ENCODE data around the gene BCL7C. TPM values are rescaled to one million over a fixed set of nuclear protein-coding genes. Genes with fewer than 3 reads are reported as not detected.
"Not testable (repeated sequence)": the region's sequence is repeated elsewhere in the genome, so short reads cannot be mapped to it uniquely, and the experiment has no call there.

Gene BCL7C
- polyA plus RNA-seq (ENCODE audit: insufficient read length in 4 of 4), result 10 to 100 TPM; 39.5 to 50.6 (median 42.1) TPM

GRCh38 chr16:30893744-30894539, at the start of gene BCL7C:
TSS of gene BCL7C (minus strand) at chr16:30894077. CDS start at chr16:30893944, 133 bp downstream.
- DNase-seq (ENCODE audit: low read depth in 4 of 4, low spot score in 3 of 4), result peak; percentile 79 to 90 (median 88)

DNA sequence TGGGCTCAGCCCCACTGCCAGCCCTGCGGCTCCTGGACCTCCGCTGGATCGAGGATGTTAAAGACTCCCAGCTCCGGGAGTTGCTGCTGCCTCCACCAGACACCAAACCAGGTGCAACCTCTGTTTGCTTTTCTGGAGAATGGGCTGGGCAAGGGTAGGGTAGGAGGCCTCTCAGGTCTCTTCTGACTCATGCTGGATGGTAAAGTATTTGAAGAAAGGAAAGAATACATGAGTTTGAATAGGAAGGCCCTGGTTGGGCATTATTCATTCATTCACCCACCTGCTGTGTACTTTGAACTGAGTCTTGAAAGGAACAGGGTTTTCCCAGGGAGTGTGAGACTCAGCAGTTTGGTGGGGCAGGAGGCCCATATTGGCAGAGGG, 48.5 kb upstream of the BCL7C start:
- DNase-seq (ENCODE audit: low read depth in 4 of 4, low spot score in 3 of 4), result no peak

DNA sequence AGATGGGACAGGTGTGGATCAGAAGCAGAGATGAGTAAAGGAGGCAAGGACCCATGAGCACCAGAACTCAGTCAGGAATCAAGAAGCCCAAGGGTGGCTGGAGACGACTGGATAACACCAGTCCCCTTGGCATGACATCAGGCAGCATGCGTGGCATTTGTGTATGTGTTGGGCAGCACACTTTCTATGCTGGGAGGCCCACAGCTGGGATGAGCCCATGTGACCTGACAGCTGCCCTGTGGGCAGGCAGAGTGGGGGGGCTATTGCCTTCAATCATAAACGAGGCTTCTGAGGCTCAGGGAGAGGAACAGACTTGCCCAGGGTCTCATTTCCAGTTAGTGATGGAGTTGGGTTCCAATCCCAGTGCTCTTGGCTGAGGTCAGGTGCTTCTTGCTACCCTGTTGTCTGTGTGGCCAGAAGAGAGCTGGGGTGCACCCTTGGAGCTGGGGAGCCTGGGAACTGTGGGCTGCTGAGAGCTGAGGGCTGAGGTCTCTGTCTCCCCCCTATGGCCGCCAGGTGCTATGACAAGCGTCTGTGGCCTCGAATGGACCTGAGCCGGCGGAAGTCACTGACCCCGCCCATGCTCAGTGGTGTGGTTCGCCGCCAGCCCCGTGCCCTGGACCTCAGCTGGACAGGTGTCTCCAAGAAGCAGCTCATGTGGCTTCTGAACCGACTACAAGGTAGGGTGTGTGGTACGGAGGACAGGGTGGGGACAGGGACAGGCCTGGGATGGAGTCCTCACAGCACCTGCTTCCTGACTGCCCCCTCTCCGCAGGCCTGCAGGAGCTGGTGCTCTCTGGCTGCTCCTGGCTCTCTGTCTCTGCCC, 47.9 kb upstream of the BCL7C start:
- peak in 1 of 4 donors; percentile 56 for DNase-seq (ENCODE audit: low read depth in 4 of 4, low spot score in 3 of 4)

- not testable (repeated sequence) for DNase-seq (ENCODE audit: low read depth in 4 of 4, low spot score in 3 of 4)
Measured at GRCh38 chr16:30939571-30939970, 45.7 kb upstream of the BCL7C start.

GRCh38 chr16:30937692-30938091, 43.8 kb upstream of the BCL7C start:
- DNase-seq (ENCODE audit: low read depth in 4 of 4, low spot score in 3 of 4), result no peak

DNA sequence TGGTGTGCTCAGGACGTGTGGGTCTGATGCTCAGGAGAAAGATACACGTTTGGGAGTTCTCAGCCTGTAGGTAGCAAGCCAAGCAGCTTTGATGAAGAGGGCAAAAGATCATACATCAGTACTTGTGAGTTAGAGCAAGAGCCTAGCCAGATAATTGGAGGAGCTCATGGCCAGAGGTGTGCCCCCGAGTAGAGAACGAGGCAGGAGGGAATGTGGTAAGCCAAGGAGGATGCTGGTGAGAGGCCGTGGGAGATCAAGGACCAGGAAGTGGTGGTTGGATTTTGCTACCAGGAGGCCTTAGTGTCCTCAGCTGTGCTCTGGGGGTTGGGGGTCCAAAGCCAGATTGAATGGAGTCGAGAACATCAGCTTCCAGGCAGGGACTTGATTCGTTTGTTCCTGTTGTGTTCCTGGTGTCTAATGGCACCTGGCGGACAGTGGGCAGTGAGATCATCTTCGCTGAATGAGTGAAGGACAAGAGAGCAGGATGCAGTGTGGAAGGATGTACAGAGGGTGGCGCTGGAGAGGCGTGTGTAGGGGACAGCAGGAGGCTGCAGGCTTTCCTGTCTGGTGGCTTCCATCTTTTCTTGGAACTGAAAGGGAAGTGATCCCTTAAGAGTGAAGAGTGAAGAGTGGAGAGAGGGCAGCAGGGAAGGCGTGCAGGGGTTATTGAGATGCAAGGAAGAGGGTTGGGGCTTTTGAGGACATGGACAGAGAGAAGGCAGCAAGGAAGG, 41.1 kb upstream of the BCL7C start:
- no peak for DNase-seq (ENCODE audit: low read depth in 4 of 4, low spot score in 3 of 4)

GRCh38 chr16:30931068-30931650, 37.3 kb upstream of the BCL7C start:
- DNase-seq (ENCODE audit: low read depth in 4 of 4, low spot score in 3 of 4), result no peak

DNA sequence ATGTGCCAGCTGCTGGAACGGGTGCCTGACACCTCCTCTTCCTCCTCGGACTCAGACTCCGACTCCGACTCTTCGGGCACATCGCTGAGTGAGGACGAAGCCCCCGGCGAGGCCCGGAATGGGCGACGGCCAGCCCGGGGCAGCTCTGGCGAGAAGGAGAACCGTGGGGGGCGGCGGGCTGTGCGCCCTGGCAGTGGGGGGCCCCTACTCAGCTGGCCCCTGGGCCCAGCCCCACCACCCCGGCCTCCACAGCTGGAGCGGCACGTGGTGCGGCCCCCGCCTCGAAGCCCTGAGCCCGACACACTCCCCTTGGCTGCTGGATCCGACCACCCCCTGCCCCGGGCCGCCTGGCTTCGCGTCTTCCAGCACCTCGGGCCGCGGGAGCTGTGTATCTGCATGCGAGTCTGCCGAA, 36.3 kb upstream of the BCL7C start:
- DNase-seq (ENCODE audit: low read depth in 4 of 4, low spot score in 3 of 4), result no peak

GRCh38 chr16:30929167-30929566, 35.3 kb upstream of the BCL7C start:
- no peak for DNase-seq (ENCODE audit: low read depth in 4 of 4, low spot score in 3 of 4)

DNA sequence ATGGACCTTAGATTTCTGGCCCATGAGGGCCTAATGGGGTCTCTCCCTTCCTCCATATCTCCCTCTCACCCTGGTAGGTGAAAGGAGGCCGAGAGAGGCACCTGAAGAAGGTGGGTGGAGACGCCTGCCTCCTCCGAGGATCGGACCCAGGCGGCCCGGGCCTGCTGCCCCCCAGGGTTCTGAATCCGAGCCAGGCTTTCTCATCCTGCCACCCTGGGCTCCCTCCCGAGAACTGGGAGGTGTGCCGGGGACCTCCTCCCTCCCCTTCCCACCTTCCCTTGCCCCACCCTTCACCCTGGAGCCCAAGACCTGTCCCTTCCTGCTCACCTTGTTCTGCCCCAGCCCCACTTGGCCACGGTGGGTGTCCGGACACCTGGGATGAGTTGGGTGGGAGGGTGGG, 34.5 kb upstream of the BCL7C start:
- no peak for DNase-seq (ENCODE audit: low read depth in 4 of 4, low spot score in 3 of 4)

- peak in 2 of 4 donors; percentile 34 to 67 for DNase-seq (ENCODE audit: low read depth in 4 of 4, low spot score in 3 of 4)
Measured at GRCh38 chr16:30927789-30928378, 34.0 kb upstream of the BCL7C start.

- no peak for DNase-seq (ENCODE audit: low read depth in 4 of 4, low spot score in 3 of 4)
Measured at GRCh38 chr16:30926937-30927788, 33.3 kb upstream of the BCL7C start.

DNA sequence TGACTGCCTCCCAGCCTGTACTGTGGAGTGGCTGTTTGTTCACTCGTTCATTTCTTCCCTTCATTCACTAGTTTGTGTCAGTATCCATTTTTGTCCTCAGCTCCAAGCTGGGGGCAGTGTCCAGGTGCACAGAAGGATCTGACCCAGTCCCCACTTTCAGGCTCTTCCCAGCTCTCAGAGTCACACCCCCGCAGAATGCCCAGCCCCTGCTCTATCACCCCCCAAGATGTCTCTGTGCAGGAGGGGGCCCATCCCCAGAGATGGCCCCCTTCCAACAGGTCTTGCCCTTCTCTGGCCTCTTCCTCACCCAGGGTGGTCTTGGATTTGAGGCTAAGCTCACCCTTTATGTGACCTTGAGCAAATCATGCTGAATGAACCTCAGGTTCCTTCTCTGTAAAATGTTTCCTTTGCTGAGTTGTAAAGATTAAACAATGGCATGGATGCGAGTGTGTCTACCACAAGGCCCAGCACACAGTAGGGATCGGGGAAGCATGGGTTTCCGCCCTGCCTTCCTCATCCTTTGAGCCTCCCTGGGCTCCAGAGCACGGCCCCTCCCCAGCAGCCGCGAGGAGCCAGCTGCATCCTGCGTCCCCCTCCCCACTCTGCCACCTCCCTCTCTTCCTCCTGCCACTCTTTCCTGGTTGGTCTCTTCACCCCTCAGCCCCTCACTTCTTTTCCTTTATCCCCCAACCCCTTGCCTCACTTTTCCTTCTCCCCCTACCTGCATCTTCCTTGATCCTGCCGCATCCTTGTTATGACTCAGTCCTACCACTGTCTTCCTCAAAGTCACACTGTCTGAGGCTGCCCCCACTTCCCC, 32.3 kb upstream of the BCL7C start:
- DNase-seq (ENCODE audit: low read depth in 4 of 4, low spot score in 3 of 4), result no peak

- DNase-seq (ENCODE audit: low read depth in 4 of 4, low spot score in 3 of 4), result no peak
Measured at GRCh38 chr16:30925632-30925987, 31.7 kb upstream of the BCL7C start.

DNA sequence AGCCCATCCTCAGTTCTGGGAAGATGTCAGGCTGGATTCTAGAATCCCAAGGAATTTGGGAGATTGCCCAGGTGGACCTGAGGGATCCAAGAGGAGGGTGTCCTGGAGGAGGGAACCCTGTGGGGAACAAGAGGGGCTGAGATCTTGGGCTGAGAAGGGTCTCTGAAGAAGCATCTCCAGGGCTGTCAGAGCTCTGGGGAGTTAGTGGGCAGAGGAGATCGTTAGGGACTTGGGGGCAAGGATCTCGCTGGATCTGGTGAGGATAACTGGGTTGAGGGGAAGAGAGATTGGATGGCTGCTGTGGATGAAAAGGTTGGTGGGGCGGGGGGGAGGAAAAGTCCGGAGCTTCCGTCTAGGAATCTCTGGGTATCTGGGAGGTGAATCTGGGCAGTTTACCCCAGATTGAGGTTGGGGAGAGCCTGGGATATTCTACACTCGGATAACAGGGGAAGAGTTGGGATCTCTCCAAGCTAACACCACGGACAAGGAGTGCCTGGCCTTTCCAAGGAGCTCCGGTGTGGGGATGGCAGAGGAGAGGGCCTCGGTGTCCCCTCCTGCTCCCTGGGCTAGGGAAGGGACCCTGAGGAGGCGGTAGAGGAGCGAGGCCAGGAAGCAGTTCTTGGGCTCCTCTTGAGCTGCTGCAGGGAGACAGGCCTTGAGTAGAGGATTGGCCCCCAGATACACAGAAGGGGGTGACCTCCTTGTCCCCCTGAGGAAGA, 31.2 kb upstream of the BCL7C start:
- no peak for DNase-seq (ENCODE audit: low read depth in 4 of 4, low spot score in 3 of 4)

GRCh38 chr16:30924076-30924912, 30.4 kb upstream of the BCL7C start:
- DNase-seq (ENCODE audit: low read depth in 4 of 4, low spot score in 3 of 4), result no peak

DNA sequence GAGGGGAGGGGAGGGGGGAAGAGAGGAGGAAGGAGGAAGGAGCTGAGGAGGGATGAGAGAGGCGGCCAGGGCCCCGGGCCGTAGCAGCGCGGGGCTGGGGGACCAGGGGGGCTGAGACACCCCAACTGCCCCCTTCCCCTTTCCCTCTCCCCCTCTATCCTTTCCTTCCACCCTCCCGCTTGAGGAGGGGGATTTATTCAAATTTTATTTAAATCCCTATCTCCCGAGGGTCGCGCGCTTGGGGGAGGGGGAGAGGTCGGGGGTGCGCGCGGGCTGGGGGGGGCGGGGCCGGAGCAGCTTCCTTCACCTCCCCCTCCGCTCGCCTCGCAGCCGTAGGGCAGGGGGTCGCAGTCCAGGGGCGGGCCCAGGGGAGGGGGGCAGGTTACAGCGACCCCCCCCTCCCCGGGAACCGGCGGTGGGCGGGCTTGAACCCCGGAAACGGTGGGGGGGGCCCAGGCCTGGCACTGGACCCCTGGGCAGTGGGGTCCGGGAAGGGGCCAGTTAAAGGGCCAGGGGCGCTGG, 29.7 kb upstream of the BCL7C start, which contains the start of gene FBXL19:
TSS of gene FBXL19 (plus strand) at position 19 of the 522 bp plus-strand sequence. CDS start 2,183 bp downstream, outside the sequence.
- peak in 1 of 4 donors; percentile 41 for DNase-seq (ENCODE audit: low read depth in 4 of 4, low spot score in 3 of 4)
